ENCODE data around the gene CPSF3.

GRCh38 chr2:9392898-9393765, 30.3 kb upstream of the CPSF3 start:
- TF ChIP-seq POLR2A (IDR thresholded peaks at IDR 0.05; ENCODE audit: control extremely low read depth in 1 of 2, low read depth in 2 of 2, low read length in 2 of 2), result no peak
- TF ChIP-seq TAF1 (IDR thresholded peaks at IDR 0.05; ENCODE audit: low read depth, low read length), result no peak
- no peak for TF ChIP-seq RNF2 (IDR thresholded peaks at IDR 0.05; ENCODE audit: borderline replicate concordance, low read depth, low read length, missing control alignments, poor library complexity, severe bottlenecking)
- no peak for TF ChIP-seq EZH2 (IDR thresholded peaks at IDR 0.05; ENCODE audit: low read depth, low read length, severe bottlenecking)
- TF ChIP-seq YY1 (IDR thresholded peaks at IDR 0.05; ENCODE audit: low read depth, low read length), result no peak
